GF-D8 (cell line): ENCODE results near the gene ALDH8A1.

Source experiments
- DNase-seq: peaks from one replicate; lab custom pipeline; 2025; lab: John Stamatoyannopoulos, UW

Gene ALDH8A1

GRCh38 chr6:134870677-134871498 lies 79.0 kb downstream of the ALDH8A1 start:
- no peak for DNase-seq

- no peak for DNase-seq
These were observed 81.1 kb downstream of the ALDH8A1 start for GRCh38 chr6:134868812-134869211.
